ENCODE results near the gene FMN2. TPM values are rescaled to one million over a fixed set of nuclear protein-coding genes. Genes with fewer than 3 reads are reported as not detected.

FMN2 gene
- total RNA-seq, 1 donor from 2014 or later, result not detected

- intact Hi-C loops (cut with micrococcal nuclease), result no loop called here
These were observed 260.0 kb downstream of the FMN2 start for GRCh38 chr1:240351690-240352089.

GRCh38 chr1:240352769-240353168 lies 261.1 kb downstream of the FMN2 start:
- intact Hi-C loops (cut with micrococcal nuclease), result no loop called here

GRCh38 chr1:240356568-240356967 lies 264.9 kb downstream of the FMN2 start:
- intact Hi-C loops (cut with micrococcal nuclease), result no loop called here

GRCh38 chr1:240362046-240362445 lies 270.4 kb downstream of the FMN2 start:
- intact Hi-C loops (cut with micrococcal nuclease), result no loop called here

- intact Hi-C loops (cut with micrococcal nuclease), result no loop called here
These were observed 271.1 kb downstream of the FMN2 start for GRCh38 chr1:240362826-240363225.

GRCh38 chr1:240363315-240363714 lies 271.6 kb downstream of the FMN2 start:
- intact Hi-C loops (cut with micrococcal nuclease), result no loop called here

GRCh38 chr1:240363914-240364313 lies 272.2 kb downstream of the FMN2 start:
- intact Hi-C loops (cut with micrococcal nuclease), result no loop called here

GRCh38 chr1:240366636-240367035 lies 275.0 kb downstream of the FMN2 start:
- intact Hi-C loops (cut with micrococcal nuclease), result no loop called here

- intact Hi-C loops (cut with micrococcal nuclease), result no loop called here
These were observed 293.9 kb downstream of the FMN2 start for GRCh38 chr1:240385551-240385950.

GRCh38 chr1:240385985-240386978 lies 294.6 kb downstream of the FMN2 start:
- intact Hi-C loops (cut with micrococcal nuclease), result no loop called here

GRCh38 chr1:240387051-240387450 lies 295.4 kb downstream of the FMN2 start:
- intact Hi-C loops (cut with micrococcal nuclease), result no loop called here

- intact Hi-C loops (cut with micrococcal nuclease), result no loop called here
These were observed 300.1 kb downstream of the FMN2 start for GRCh38 chr1:240391660-240392260.

GRCh38 chr1:240394353-240394752 lies 302.7 kb downstream of the FMN2 start:
- intact Hi-C loops (cut with micrococcal nuclease), result no loop called here

GRCh38 chr1:240395336-240395735 lies 303.7 kb downstream of the FMN2 start:
- intact Hi-C loops (cut with micrococcal nuclease), result no loop called here

- intact Hi-C loops (cut with micrococcal nuclease), result no loop called here
These were observed 307.7 kb downstream of the FMN2 start for GRCh38 chr1:240399381-240399780.

- intact Hi-C loops (cut with micrococcal nuclease), result no loop called here
These were observed 310.0 kb downstream of the FMN2 start for GRCh38 chr1:240401731-240402130.

GRCh38 chr1:240402326-240402725 lies 310.6 kb downstream of the FMN2 start:
- intact Hi-C loops (cut with micrococcal nuclease), result no loop called here

GRCh38 chr1:240404286-240404685 lies 312.6 kb downstream of the FMN2 start:
- intact Hi-C loops (cut with micrococcal nuclease), result no loop called here

GRCh38 chr1:240405751-240406150 lies 314.1 kb downstream of the FMN2 start:
- intact Hi-C loops (cut with micrococcal nuclease), result no loop called here

- intact Hi-C loops (cut with micrococcal nuclease), result no loop called here
These were observed 315.7 kb downstream of the FMN2 start for GRCh38 chr1:240407407-240407806.

GRCh38 chr1:240409615-240410014 lies 317.9 kb downstream of the FMN2 start:
- intact Hi-C loops (cut with micrococcal nuclease), result no loop called here

GRCh38 chr1:240413732-240414131 lies 322.0 kb downstream of the FMN2 start:
- intact Hi-C loops (cut with micrococcal nuclease), result no loop called here

GRCh38 chr1:240414237-240414636 lies 322.6 kb downstream of the FMN2 start:
- intact Hi-C loops (cut with micrococcal nuclease), result no loop called here

All from T-helper 2 cell treated with Interferon-gamma antibody and Interleukin-4, amounts not matched to agents 100 ng/mL and 5 ng/mL, for 36 hours (primary cell).